ENCODE results near the gene APOE.
"Not testable (repeated sequence)": the region's sequence is repeated elsewhere in the genome, so short reads cannot be mapped to it uniquely, and the experiment has no call there.

Gene APOE

DNA sequence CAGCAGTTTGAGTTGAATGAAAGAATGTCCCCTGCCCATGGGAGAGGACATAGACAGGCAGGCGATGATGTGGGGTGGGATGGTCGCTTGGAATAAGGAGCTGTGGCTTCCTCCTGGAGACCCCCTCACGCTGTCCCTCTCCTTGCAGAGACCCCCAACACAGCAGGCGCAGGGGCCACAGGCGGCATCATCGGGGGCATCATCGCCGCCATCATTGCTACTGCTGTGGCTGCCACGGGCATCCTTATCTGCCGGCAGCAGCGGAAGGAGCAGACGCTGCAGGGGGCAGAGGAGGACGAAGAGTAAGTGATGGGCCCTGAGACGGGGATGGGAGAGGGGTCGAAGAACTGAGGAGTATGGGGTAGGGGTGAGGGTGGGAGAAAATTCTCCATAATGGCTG lies 23.5 kb upstream of the APOE start:
- Histone ChIP-seq H3K36me3 (peaks cover 51% of the 10 kb centered on the region), H3K9me3 (no peaks in the 10 kb centered on the region), H3K27me3 (no peaks in the 10 kb centered on the region), H3K4me1 (ENCODE audit: control insufficient read depth in 1 of 2, insufficient read depth in 1 of 2, low read depth in 1 of 2, low read length in 1 of 2) (no peaks in the 10 kb centered on the region), H3K4me3 (ENCODE audit: low read depth in 1 of 2, low read length in 1 of 2) (no peak overlapping the region), H3K27ac (no peak overlapping the region)
- TF ChIP-seq, protein P1, sequence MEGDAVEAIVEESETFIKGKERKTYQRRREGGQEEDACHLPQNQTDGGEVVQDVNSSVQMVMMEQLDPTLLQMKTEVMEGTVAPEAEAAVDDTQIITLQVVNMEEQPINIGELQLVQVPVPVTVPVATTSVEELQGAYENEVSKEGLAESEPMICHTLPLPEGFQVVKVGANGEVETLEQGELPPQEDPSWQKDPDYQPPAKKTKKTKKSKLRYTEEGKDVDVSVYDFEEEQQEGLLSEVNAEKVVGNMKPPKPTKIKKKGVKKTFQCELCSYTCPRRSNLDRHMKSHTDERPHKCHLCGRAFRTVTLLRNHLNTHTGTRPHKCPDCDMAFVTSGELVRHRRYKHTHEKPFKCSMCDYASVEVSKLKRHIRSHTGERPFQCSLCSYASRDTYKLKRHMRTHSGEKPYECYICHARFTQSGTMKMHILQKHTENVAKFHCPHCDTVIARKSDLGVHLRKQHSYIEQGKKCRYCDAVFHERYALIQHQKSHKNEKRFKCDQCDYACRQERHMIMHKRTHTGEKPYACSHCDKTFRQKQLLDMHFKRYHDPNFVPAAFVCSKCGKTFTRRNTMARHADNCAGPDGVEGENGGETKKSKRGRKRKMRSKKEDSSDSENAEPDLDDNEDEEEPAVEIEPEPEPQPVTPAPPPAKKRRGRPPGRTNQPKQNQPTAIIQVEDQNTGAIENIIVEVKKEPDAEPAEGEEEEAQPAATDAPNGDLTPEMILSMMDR (IDR thresholded peaks at IDR 0.05): no peak

DNA sequence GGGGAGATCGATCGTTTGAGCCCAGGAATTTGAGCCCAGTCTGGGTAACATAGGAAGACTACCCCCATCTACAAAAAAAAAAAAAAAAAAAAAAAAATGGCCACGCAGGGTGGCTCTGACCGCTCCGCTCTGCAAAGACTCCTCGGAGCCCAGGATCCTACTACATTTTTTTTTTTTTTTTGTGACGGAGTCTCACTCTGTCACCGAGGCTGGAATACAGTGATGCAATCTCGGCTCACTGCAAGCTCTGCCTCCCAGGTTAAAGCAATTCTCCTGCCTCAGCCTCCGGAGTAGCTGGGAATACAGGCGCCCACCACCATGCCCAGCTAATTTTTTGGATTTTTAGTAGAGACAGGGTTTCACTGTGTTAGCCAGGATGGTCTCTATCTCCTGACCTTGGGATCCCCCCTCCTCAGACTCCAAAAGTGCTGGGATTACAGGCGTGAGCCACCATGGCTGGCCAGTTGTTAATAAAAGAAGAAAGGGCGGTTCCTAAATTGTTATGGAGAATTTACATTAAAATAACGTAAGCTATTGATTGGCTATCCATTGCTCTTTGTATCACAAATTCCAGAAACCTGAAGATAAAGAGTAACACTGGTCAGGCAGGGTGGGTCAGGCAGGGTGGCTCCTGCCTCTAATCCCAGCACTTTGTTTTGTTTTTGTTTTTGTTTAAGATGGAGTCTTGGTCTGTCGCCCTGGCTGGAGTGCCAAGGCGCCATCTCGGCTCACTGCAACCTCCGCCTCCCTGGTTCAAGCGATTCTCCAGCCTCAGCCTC lies 22.8 kb upstream of the APOE start:
- H3K4me1 ChIP-seq (ENCODE audit: control insufficient read depth in 1 of 2, insufficient read depth in 1 of 2, low read depth in 1 of 2, low read length in 1 of 2); H3K4me3 ChIP-seq (ENCODE audit: low read depth in 1 of 2, low read length in 1 of 2); H3K27me3 ChIP-seq; H3K27ac ChIP-seq; H3K9me3 ChIP-seq: not testable (repeated sequence)
- peaks cover 45% of the 10 kb centered on the region for H3K36me3 ChIP-seq

DNA sequence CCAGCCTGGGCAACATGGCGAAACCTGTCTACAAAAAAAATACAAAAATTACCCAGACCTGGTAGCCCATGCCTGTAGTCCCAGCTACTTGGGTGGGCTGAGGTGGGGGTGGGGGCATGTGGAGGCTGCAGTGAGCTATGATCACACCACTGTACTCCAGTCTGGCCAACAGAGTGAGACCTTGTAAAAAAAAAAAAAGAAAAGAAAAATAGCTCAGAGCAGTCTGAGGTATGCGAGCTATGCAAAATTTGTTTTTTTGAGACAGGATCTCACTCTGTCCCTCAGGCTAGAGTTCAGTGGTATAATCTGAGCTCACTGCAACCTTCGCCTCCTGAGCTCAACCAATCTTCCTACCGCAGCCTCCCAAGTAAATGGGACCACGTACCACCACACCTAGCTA lies 21.7 kb upstream of the APOE start:
- Histone ChIP-seq H3K4me3 (ENCODE audit: low read depth in 1 of 2, low read length in 1 of 2) (no peak overlapping the region), H3K27me3 (no peaks in the 10 kb centered on the region), H3K27ac (no peak overlapping the region), H3K9me3 (no peaks in the 10 kb centered on the region), H3K36me3 (peaks cover 40% of the 10 kb centered on the region), H3K4me1 (ENCODE audit: control insufficient read depth in 1 of 2, insufficient read depth in 1 of 2, low read depth in 1 of 2, low read length in 1 of 2) (no peaks in the 10 kb centered on the region)
- TF ChIP-seq, protein P1 (IDR thresholded peaks at IDR 0.05): no peak

DNA sequence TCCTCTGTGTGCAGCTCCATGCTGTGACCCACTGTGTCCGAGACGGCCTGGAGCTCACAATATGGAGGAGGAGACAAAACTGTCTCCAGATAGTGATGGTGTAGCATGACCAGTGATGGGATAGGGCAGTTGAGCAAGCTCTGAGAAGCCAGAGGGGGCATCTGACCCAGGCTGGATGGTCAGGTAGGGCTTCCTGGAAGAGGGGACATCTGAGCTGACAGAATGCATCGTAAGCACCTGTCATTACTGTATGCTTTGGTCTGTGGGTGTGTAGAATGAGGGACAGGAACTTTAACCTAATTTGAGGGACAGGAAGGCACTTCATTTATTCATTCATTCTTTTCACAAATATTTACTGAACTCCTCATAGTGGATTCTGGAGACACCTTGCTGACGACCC lies 21.0 kb upstream of the APOE start:
- H3K4me3 ChIP-seq (ENCODE audit: low read depth in 1 of 2, low read length in 1 of 2): no peak overlapping the region
- no peak overlapping the region for H3K27ac ChIP-seq
- peaks cover 34% of the 10 kb centered on the region for H3K36me3 ChIP-seq
- H3K9me3 ChIP-seq: no peaks in the 10 kb centered on the region
- peaks cover 0 to 1% of the 10 kb centered on the region in 2 experiments for H3K4me1 ChIP-seq (ENCODE audit: control insufficient read depth in 1 of 2, insufficient read depth in 1 of 2, low read depth in 1 of 2, low read length in 1 of 2)
- H3K27me3 ChIP-seq: no peaks in the 10 kb centered on the region
- TF ChIP-seq, protein P1 (IDR thresholded peaks at IDR 0.05): no peak

DNA sequence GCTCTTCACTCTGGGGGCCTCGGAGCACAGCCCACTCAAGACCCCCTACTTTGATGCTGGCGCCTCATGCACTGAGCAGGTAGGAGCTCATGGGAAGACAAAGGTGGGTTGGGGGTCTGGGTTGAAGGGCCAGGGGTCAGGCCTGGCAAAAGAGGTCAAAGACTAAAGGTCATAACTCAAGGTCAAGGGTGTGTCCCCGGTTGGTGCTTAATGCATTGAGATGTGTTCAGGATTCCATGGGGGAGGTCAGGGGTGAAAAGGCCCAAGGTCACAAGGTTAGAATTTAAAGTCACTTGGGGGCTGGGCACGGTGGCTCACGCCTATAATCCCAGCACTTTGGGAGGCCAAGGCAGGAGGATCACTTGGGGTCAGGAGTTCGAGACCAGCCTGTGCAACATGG lies 19.5 kb upstream of the APOE start:
- peaks cover 28% of the 10 kb centered on the region for H3K36me3 ChIP-seq
- H3K4me3 ChIP-seq (ENCODE audit: low read depth in 1 of 2, low read length in 1 of 2): no peak overlapping the region
- no peaks in the 10 kb centered on the region for H3K9me3 ChIP-seq
- no peak overlapping the region for H3K27ac ChIP-seq
- TF ChIP-seq, protein P1 (IDR thresholded peaks at IDR 0.05): no peak
- H3K27me3 ChIP-seq: no peaks in the 10 kb centered on the region
- H3K4me1 ChIP-seq (ENCODE audit: control insufficient read depth in 1 of 2, insufficient read depth in 1 of 2, low read depth in 1 of 2, low read length in 1 of 2): peaks cover 8 to 9% of the 10 kb centered on the region in 2 experiments

DNA sequence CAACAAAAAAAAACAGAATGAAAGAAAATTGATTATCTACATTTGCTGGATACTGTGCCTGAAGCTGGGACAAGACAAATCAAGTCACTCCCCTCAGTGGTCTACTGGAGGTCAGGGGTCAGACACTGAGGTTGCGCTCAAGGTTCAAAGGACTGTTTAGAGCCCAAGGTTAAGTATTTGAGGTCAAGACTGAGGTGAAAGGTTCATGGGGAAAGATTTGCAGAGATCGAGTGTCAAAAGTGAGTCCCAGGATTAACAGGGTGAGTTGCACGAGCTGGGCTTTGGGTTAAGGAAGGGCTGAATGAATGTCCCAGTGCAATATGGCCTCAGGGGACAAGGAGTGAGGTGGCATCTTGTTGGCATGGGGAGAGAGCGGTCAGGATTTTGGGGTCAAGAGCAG lies 17.9 kb upstream of the APOE start:
- H3K4me3 ChIP-seq (ENCODE audit: low read depth in 1 of 2, low read length in 1 of 2): no peak overlapping the region
- peaks cover 28% of the 10 kb centered on the region for H3K36me3 ChIP-seq
- H3K9me3 ChIP-seq: no peaks in the 10 kb centered on the region
- TF ChIP-seq, protein P1 (IDR thresholded peaks at IDR 0.05): no peak
- H3K27ac ChIP-seq: no peak overlapping the region
- no peaks in the 10 kb centered on the region for H3K27me3 ChIP-seq
- peaks cover 16 to 20% of the 10 kb centered on the region in 2 experiments for H3K4me1 ChIP-seq (ENCODE audit: control insufficient read depth in 1 of 2, insufficient read depth in 1 of 2, low read depth in 1 of 2, low read length in 1 of 2)

DNA sequence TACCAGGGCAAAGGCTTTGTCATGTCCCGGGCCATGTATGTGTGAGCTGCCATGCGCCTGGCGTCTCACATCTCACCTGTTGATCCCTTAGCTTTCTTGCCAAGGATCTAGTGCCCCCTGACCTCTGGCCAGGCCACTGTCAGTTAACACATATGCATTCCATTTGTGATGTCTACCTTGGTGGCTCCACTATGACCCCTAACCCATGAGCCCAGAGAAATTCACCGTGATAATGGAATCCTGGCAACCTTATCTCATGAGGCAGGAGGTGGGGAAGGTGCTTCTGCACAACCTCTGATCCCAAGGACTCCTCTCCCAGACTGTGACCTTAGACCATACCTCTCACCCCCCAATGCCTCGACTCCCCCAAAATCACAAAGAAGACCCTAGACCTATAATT lies 17.3 kb upstream of the APOE start:
- Histone ChIP-seq H3K4me1 (ENCODE audit: control insufficient read depth in 1 of 2, insufficient read depth in 1 of 2, low read depth in 1 of 2, low read length in 1 of 2) (peaks cover 16 to 20% of the 10 kb centered on the region in 2 experiments), H3K36me3 (peaks cover 28% of the 10 kb centered on the region)
- not testable (repeated sequence) for H3K27me3 ChIP-seq; H3K9me3 ChIP-seq; H3K27ac ChIP-seq; H3K4me3 ChIP-seq (ENCODE audit: low read depth in 1 of 2, low read length in 1 of 2)
